Lower leg skin (tissue), 3 donors: Measurements from ENCODE around the gene SIMC1.
"Not testable (repeated sequence)": the region's sequence is repeated elsewhere in the genome, so short reads cannot be mapped to it uniquely, and the experiment has no call there.

Experiments
- POLR2A ChIP-seq, 2 donors: fragments of 450-650 bp; IDR thresholded peaks; one replicate each; pipeline ENCODE4 v1.6.1; 2016 to 2017; ENCODE audit warnings: antibody characterized with exemption in 2 of 2, mild to moderate bottlenecking in 1 of 2, moderate library complexity in 1 of 2
- TF ChIP-seq, protein P1 (sequence below), 3 donors: fragments of 450-650 bp; IDR thresholded peaks; one replicate each; pipeline ENCODE4 v1.5.1; 2016; ENCODE audit warnings: antibody characterized with exemption in 3 of 3, mild to moderate bottlenecking in 3 of 3, moderate library complexity in 2 of 3

DNA sequence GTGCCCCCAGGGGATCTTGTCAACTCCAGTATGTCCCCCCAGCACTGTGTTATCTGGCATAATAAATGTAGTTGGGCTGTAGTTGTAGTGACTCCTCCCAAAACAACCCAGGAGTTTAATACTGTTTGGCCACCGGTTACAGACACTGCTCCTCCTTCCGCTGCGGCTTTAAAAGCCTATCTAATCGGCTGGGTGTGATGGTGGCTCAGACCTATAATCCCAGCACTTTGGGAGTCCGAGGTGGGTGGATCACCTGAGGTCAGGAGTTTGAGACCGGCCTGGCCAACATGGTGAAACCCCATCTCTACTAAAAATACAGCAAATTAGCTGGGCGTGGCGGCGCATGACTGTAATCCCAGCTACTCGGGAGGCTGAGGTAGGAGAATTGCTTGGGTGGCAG, 34.7 kb upstream of the SIMC1 start:
- TF ChIP-seq, protein P1, sequence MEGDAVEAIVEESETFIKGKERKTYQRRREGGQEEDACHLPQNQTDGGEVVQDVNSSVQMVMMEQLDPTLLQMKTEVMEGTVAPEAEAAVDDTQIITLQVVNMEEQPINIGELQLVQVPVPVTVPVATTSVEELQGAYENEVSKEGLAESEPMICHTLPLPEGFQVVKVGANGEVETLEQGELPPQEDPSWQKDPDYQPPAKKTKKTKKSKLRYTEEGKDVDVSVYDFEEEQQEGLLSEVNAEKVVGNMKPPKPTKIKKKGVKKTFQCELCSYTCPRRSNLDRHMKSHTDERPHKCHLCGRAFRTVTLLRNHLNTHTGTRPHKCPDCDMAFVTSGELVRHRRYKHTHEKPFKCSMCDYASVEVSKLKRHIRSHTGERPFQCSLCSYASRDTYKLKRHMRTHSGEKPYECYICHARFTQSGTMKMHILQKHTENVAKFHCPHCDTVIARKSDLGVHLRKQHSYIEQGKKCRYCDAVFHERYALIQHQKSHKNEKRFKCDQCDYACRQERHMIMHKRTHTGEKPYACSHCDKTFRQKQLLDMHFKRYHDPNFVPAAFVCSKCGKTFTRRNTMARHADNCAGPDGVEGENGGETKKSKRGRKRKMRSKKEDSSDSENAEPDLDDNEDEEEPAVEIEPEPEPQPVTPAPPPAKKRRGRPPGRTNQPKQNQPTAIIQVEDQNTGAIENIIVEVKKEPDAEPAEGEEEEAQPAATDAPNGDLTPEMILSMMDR (IDR thresholded peaks at IDR 0.05): not testable (repeated sequence)
- TF ChIP-seq POLR2A (IDR thresholded peaks at IDR 0.05): not testable (repeated sequence)
